Stimulated activated CD8-positive, alpha-beta memory T cell treated with anti-CD3 and anti-CD28 coated beads, Interleukin-4, amount 100 ng/mL, for 4 hours (primary cell): ENCODE data around the gene CLTRN.
"Not testable (repeated sequence)": the region's sequence is repeated elsewhere in the genome, so short reads cannot be mapped to it uniquely, and the experiment has no call there.

Experiments used
- DNase-seq, 2 donors: peaks; one replicate each; pipeline ENCODE4 v3.0.0-alpha.2; 2020; ENCODE audit warnings: low read depth in 2 of 2, low spot score in 1 of 2

The CLTRN gene, protein sequence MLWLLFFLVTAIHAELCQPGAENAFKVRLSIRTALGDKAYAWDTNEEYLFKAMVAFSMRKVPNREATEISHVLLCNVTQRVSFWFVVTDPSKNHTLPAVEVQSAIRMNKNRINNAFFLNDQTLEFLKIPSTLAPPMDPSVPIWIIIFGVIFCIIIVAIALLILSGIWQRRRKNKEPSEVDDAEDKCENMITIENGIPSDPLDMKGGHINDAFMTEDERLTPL

DNA sequence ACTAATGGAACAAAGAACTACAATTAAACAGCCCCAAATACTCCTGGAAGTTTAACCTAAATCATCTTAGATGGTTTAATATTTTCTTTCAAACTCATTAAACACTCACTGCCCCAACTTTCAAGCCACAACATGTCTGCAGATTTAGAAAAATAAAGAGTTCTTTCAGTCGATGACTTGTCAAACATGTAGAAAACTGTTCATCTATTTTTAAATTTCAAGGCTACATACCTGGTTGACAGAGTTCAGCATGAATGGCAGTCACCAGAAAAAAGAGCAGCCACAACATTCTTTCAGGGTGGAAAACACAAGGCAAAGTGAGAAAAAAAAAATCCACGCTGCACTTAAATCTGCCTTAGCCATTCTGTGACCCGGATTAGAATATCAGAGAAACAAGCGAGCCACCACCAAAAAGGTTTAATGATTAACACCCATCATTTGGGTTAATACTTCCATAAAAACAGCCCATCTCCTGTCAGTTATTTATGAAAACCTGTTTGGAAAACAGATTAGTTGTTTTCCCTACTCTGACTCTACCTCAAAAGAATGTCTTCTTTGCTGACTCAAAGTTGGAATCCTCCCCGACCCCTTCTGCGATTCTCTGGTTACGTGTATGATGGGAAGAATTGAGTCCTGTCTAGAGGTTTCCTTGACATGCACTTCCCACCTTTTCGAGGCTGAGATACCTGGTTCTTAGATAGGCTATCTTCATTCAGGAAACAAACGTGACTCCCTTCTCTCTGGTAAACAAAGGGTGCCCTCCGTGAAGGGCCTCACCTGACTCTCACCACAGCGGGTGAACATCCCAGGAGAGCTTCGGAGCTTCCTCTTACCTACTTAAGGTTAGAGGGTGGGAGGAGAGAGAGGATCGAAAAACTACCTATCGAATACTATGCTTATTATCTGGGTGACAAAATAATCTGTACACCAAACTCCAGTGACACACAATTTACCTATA lies at the start of gene CLTRN:
Gene CLTRN, minus strand, starts transcription at position 319 of the 958 bp plus-strand sequence. Its CDS starts 30 bp downstream, at position 289.
- no peak for DNase-seq

DNA sequence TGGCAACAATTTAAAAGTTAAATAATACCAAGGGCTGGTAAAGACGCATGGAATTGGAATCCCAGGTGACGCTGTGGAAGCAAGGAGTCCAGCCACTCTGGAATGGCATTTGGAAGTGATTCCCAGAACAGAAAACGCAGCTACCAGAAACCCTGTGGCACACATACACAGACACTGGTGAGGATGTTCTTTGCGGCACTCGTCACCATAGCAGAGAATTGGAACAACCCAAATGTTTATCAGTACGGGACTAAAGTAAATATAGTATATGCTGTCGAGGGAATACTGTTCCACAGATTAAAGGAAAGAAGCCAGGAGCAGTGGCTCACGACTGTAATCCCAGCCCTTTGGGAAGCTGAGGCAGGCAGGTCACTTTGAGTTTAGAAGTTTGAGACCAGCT lies 39.7 kb upstream of the CLTRN start:
- DNase-seq = not testable (repeated sequence)

GRCh38 chrX:15703809-15704208 lies 39.2 kb upstream of the CLTRN start:
- DNase-seq = not testable (repeated sequence)

GRCh38 chrX:15702488-15703371 lies 38.1 kb upstream of the CLTRN start:
- no peak for DNase-seq

- no peak for DNase-seq
These were observed 31.9 kb upstream of the CLTRN start for GRCh38 chrX:15696516-15696915.

GRCh38 chrX:15694941-15695451 lies 30.4 kb upstream of the CLTRN start:
- no peak for DNase-seq

GRCh38 chrX:15686818-15687685 lies 22.4 kb upstream of the CLTRN start:
- DNase-seq = peak; percentile 7 to 26

GRCh38 chrX:15683193-15683592 lies 18.6 kb upstream of the CLTRN start:
- DNase-seq = no peak

- no peak for DNase-seq
These were observed 16.8 kb upstream of the CLTRN start for GRCh38 chrX:15681433-15681832.

GRCh38 chrX:15680401-15680800 lies 15.8 kb upstream of the CLTRN start:
- DNase-seq = no peak

GRCh38 chrX:15679246-15679645 lies 14.6 kb upstream of the CLTRN start:
- no peak for DNase-seq

GRCh38 chrX:15678339-15678738 lies 13.7 kb upstream of the CLTRN start:
- no peak for DNase-seq

DNA sequence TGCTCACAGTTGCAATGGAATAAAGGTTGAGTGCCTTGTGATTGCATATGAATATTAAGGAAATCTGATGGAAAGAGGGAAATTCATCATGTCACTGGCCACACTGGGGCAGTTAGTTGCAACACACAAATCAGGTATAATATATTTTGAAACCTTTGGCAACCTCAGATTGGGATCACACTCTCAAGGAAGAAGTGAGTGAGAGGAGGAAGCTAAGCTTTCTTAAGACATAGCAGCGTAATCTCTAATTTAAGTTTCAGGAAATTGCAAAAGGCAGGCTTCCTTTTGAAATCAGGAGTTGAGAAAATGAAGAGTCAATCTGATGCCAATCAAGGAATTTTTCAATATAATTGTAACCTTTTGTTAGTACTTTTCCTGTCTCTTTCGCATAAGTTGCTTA lies 12.3 kb upstream of the CLTRN start:
- no peak for DNase-seq

DNA sequence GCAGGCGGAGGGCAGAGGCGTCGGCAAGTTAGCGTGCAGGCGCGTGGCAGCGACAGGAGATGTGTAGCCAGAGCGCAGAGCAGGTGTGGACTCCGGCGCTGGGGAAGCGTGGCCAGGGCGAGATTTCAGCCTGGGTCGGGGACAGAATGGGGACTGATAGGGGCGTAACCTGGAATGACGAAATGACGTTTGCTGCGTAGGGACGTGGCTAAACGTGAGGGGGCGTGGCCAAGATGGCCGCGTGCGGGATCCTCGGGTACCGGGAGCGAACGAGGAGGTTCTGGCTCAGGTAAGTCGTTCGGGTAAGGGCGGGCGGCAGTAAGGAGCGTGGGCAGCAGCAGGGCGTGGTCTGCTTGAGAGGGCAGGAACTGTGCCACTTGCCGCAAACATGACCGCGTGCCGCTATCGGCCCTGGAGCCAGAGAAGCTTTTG lies 10.9 kb upstream of the CLTRN start:
- peak; percentile 63 to 84 for DNase-seq

GRCh38 chrX:15674841-15675489 lies 10.4 kb upstream of the CLTRN start:
- peak; percentile 74 to 85 for DNase-seq

DNA sequence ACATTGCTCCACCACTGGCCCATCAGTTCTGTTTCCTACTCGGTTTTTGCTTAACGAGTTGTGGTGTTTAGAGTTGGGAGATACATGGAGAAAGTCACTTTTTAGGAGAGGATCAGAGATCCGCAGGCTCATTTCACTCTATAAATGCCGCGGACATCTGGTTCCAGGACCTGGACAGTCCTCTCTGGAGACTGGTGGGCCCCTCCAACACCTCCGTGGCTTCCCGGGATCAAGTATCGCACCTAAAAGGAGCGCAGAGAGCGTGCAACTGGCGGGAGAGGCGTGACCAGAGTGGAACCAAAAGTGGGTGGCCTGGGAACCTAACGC lies 9.9 kb upstream of the CLTRN start:
- DNase-seq = no peak

GRCh38 chrX:15673970-15674369 lies 9.4 kb upstream of the CLTRN start:
- DNase-seq = no peak

- DNase-seq = no peak
These were observed 8.3 kb upstream of the CLTRN start for GRCh38 chrX:15672881-15673280.

GRCh38 chrX:15663439-15663838 lies 1.2 kb downstream of the CLTRN start:
- DNase-seq = no peak

DNA sequence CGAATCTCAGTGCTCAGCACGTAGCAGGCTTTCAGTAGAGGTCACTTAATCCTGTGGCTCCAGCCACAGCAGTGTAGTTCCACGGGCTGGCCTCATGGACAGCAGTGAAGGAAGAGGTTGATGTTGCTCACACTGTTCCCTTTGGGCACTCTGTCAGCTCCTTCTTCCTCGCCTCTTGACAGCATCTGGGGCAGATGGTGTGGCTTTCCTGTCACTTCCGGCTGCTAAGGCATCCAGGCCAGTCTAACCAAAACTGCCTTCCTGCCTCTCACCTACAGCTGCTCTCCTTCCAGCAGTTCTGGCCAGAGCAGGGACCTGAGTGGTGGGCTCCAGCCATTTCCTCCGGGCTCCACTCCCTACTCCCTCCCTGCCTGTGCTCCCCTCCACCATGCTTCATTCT lies 9.8 kb downstream of the CLTRN start:
- not testable (repeated sequence) for DNase-seq
